Subcutaneous adipose tissue (tissue), 4 donors: Measurements from ENCODE around the gene GABBR1. TPM values are rescaled to one million over a fixed set of nuclear protein-coding genes. Genes with fewer than 3 reads are reported as not detected.

ENCODE experiments used
- small RNA-seq: library from RNA; depleted of rRNA; stranded (forward); fragments of <200 nt; gene quantifications from one replicate; pipeline ENCODE3, GENCODE V24; 2016
- total RNA-seq, 4 donors: library from RNA; depleted of rRNA; stranded (reverse); fragments of >200 nt; gene quantifications; one replicate each; pipeline ENCODE4 v1.1.0, GENCODE V29; 2016
- TF ChIP-seq, protein P1 (sequence below): fragments of 450-650 bp; IDR thresholded peaks from one replicate; pipeline ENCODE4 v1.5.1; 2016; ENCODE audit warnings: low read depth, mild to moderate bottlenecking, control low read depth, antibody characterized with exemption, moderate library complexity

The GABBR1 gene
- total RNA-seq, 4 donors from 2014 or later, result 20.6 to 31.0 (median 25.0) TPM

DNA sequence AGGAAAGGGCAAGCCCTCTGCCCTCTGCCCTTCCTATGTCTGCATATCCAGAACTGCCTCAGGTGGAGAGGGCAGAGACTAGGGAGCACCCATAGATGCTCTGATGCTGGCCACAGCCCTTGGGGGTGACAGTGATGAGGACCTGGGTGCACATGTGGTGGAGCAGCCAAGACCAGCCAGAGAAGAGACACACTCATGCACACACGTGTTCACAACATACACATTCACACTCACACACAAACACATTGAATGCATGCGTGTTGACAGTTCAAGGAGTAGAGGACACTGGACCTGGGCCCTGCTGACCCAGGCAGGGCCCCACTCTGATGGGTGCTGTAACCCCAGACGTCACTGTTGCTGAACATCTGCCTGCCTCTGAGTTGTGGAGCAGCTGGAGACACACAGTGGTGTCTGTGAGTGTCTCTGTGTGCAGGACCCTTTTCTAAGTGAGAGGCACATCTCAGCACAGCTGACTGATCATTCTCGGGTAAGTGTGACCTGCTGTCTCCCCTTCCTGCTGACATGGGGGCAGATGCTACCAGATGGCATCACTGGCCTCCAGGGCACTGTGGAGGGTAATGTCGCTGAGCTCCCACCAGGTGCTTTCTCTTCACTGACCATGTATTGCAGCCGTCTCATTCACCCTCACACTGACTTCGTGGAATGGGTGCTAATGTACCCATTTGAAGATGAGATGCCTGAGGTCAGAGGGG, 115.1 kb downstream of the GABBR1 start:
- TF ChIP-seq, protein P1, sequence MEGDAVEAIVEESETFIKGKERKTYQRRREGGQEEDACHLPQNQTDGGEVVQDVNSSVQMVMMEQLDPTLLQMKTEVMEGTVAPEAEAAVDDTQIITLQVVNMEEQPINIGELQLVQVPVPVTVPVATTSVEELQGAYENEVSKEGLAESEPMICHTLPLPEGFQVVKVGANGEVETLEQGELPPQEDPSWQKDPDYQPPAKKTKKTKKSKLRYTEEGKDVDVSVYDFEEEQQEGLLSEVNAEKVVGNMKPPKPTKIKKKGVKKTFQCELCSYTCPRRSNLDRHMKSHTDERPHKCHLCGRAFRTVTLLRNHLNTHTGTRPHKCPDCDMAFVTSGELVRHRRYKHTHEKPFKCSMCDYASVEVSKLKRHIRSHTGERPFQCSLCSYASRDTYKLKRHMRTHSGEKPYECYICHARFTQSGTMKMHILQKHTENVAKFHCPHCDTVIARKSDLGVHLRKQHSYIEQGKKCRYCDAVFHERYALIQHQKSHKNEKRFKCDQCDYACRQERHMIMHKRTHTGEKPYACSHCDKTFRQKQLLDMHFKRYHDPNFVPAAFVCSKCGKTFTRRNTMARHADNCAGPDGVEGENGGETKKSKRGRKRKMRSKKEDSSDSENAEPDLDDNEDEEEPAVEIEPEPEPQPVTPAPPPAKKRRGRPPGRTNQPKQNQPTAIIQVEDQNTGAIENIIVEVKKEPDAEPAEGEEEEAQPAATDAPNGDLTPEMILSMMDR, result no peak

DNA sequence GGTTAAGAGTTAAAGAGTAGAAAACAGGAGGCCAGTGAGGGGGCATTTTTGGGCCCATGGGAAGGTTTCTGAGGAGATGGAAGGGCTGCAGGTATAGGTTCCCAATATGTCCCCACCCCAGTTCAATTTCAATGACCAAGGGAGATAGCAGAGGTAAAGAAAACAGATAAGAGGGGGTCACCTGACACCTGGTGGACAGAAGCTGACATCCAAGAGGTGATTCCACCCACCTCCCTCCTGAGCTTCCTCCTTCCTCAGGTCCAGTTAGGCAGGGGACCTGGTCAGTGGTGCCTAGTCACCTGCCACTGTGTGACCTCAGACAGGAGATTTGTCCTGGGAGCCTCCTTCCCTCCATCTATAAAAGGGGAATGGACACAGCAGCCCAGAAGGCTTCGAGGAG, 115.7 kb downstream of the GABBR1 start:
- TF ChIP-seq, protein P1, result no peak

DNA sequence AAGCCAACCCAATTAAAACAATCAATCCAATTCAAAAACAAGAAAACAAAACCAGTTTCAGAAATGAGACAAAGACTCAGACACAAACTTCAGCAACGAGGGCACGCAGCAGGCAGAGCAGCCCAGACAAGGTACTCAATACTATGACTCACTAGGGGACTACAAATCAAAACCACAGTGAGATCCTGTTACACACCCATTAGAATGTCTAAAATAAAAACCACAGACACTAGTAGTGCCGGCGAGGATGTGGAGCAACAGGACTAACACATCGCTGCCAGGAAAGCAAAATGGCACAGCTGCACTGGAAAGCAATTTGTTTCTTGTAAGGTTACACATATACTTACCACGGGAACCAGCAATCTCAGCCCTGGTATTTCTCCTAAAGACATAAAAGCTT, 116.9 kb downstream of the GABBR1 start:
- TF ChIP-seq, protein P1, result no peak

DNA sequence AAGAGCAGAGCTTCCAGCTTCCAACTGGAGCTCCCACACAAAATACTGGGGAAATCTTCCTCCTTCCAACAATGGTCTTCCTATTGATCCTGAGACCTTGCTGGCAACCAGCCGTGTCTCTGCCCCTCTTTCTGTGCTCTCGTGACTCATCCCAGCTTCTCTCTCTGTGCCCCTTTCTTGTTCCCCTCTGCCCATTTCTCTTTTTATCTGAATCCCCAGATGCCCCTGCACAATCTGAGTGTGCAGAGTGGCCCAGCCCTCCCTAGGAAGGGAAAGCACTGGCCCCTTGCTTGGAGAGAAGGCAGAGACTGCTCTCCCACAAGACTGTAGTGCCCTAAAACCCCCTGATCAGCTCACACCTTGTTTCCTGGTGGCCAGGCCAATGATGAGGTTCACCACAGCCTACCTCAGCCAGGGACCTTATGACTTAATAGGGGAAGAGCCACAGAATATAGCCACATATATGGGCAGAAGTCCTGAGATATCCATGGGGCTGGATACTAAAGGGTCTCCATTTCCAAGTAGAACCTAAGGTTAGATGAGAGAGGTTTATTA, 122.2 kb downstream of the GABBR1 start:
- TF ChIP-seq, protein P1, result no peak

- TF ChIP-seq, protein P1, result no peak
Observed at GRCh38 chr6:29510202-29510601, 122.8 kb downstream of the GABBR1 start.

Small RNA genes lying within 50 kb of the gene (small RNA-seq; reads per million reads assigned to genes)
- gene SNORD32B, result 2.1 reads per million, percentile 39 among the genes with 10 or more reads in this experiment
- not detected for gene SUMO2P1
- not detected for gene TMEM183AP1

Other genes starting within 250 kb of the GABBR1 start
- gene OR12D2, start 237.6 kb downstream of the GABBR1 start, total RNA-seq, result not detected
- not detected for gene OR12D1, start 218.3 kb downstream of the GABBR1 start, total RNA-seq
- gene OR10C1, start 193.9 kb downstream of the GABBR1 start, total RNA-seq, result not detected
- gene OR11A1, start 176.1 kb downstream of the GABBR1 start, total RNA-seq, result not detected
- gene OR2H1, start 176.0 kb downstream of the GABBR1 start, total RNA-seq, result not detected
- not detected for gene MAS1L, start 145.2 kb downstream of the GABBR1 start, total RNA-seq
- 10 to 100 TPM in 1 of 4 donors, not detected in 3; 11.5 TPM for gene UBD, start 73.5 kb downstream of the GABBR1 start, total RNA-seq
- not detected for gene OR2H2, start 48.1 kb downstream of the GABBR1 start, total RNA-seq
- gene MOG, start 23.9 kb upstream of the GABBR1 start, total RNA-seq, result not detected
- gene ZFP57, start 48.0 kb upstream of the GABBR1 start, total RNA-seq, result 1 to 10 TPM in 1 of 4 donors, not detected in 3; 1.0 TPM
- gene HLA-F, start 90.3 kb upstream of the GABBR1 start, total RNA-seq, result 100 to 1,000 TPM in 1 of 4 donors, 10 to 100 TPM in 3; 27.6 to 122 (median 85.8) TPM
- not detected for gene HLA-G, start 194.6 kb upstream of the GABBR1 start, total RNA-seq